Cardiac fibroblast (primary cell): ENCODE data around the gene CCNQ.

Source experiments
- DNase-seq, 2 donors: peaks; one replicate each; pipeline versions ENCODE4 v3.0.0 to v3.0.0-alpha.2; 2010; ENCODE audit warnings: low read depth in 2 of 2
- H3K4me3 ChIP-seq, 2 donors: replicated peaks in 1 of 2; 1 replicate in 1 of 2; 2 replicates in 1 of 2; pipeline ENCODE4 v1.5.1; 2011; ENCODE audit warnings: low read depth in 2 of 2, low read length in 2 of 2, mild to moderate bottlenecking in 2 of 2, moderate library complexity in 1 of 2
- CTCF ChIP-seq: IDR thresholded peaks from one replicate; pipeline ENCODE4 v1.5.1; 2011; ENCODE audit warnings: low read depth, mild to moderate bottlenecking, low read length, inconsistent platforms

CCNQ gene

GRCh38 chrX:153603131-153603656 lies 4.3 kb upstream of the CCNQ start:
- no peak overlapping the region for H3K4me3 ChIP-seq
- no peak for DNase-seq
- TF ChIP-seq CTCF, result no peak

GRCh38 chrX:153602601-153603000 lies 3.7 kb upstream of the CCNQ start:
- no peak for DNase-seq
- no peak overlapping the region for H3K4me3 ChIP-seq
- TF ChIP-seq CTCF, result no peak

GRCh38 chrX:153601511-153602110 lies 2.7 kb upstream of the CCNQ start:
- no peak overlapping the region for H3K4me3 ChIP-seq
- no peak for TF ChIP-seq CTCF
- no peak for DNase-seq

- H3K4me3 ChIP-seq, result no peak overlapping the region
- TF ChIP-seq CTCF, result no peak
- DNase-seq, result no peak
Observed at GRCh38 chrX:153600921-153601320, 2.0 kb upstream of the CCNQ start.

- no peak for TF ChIP-seq CTCF
- DNase-seq, result peak in 1 of 2 donors; percentile 10
- peak overlapping the region; percentile 67 to 68 for H3K4me3 ChIP-seq
Observed at GRCh38 chrX:153600032-153600373, 1.1 kb upstream of the CCNQ start.

GRCh38 chrX:153599192-153600031 lies 473 bp upstream of the CCNQ start:
- TF ChIP-seq CTCF, result no peak
- H3K4me3 ChIP-seq, result peak overlapping the region; percentile 67 to 68
- peak; percentile 82 to 91 for DNase-seq
